A673 (cell line): ENCODE data around the gene DDC. TPM values are rescaled to one million over a fixed set of nuclear protein-coding genes. Genes with fewer than 3 reads are reported as not detected.
"Not testable (repeated sequence)": the region's sequence is repeated elsewhere in the genome, so short reads cannot be mapped to it uniquely, and the experiment has no call there.

Experiments
- BruUV-seq: library from RNA; stranded (reverse); fragments of 400-500 nt; replicated peaks from 2 replicates; lab custom pipeline; 2021; lab: Mats Ljungman, UMichigan
- CTCF ChIA-PET: fragments of 300-600 bp; sonication (Branson Sonifier 250); formaldehyde crosslinking; loops from one replicate; lab custom pipeline; 2022; ENCODE audit warnings: antibody characterized with exemption; lab: Charles Lee
- POLR2A ChIA-PET: fragments of 300-600 bp; sonication (Branson Sonifier 250); formaldehyde crosslinking; loops from one replicate; lab custom pipeline; 2022; ENCODE audit warnings: antibody characterized with exemption; ENCODE audit not compliant: low non-redundant PET; lab: Charles Lee
- DNase-seq: peaks from one replicate; pipeline ENCODE4 v3.0.0-alpha.2; 2015; ENCODE audit warnings: low spot score
- H3K27ac ChIP-seq: fragments of 200-600 bp; sonication (generic); 2 replicates; pipeline ENCODE4 v1.5.1; 2016; ENCODE audit warnings: mixed run types, low read depth, mild to moderate bottlenecking, mixed read lengths, antibody characterized with exemption, low read length; ENCODE audit not compliant: poor library complexity, severe bottlenecking
- H3K27me3 ChIP-seq: fragments of 200-600 bp; sonication (generic); replicated peaks from 2 replicates; pipeline ENCODE4 v1.6.1; 2017; ENCODE audit warnings: mixed run types, low read depth, mild to moderate bottlenecking, mixed read lengths, antibody characterized with exemption, low read length; ENCODE audit not compliant: insufficient read depth, poor library complexity
- H3K36me3 ChIP-seq: fragments of 200-600 bp; sonication (generic); 2 replicates; pipeline ENCODE4 v1.6.1; 2016; ENCODE audit warnings: mixed run types, mild to moderate bottlenecking, mixed read lengths, antibody characterized with exemption, low read length; ENCODE audit not compliant: insufficient read depth, poor library complexity, severe bottlenecking
- H3K4me1 ChIP-seq: fragments of 200-600 bp; sonication (generic); 2 replicates; pipeline ENCODE4 v1.6.1; 2017; ENCODE audit warnings: mixed run types, mild to moderate bottlenecking, mixed read lengths, antibody characterized with exemption, low read length; ENCODE audit not compliant: insufficient read depth, poor library complexity, severe bottlenecking
- H3K4me3 ChIP-seq: fragments of 200-600 bp; sonication (generic); 2 replicates; pipeline ENCODE4 v1.5.1; 2016; ENCODE audit warnings: low read depth, mixed run types, mild to moderate bottlenecking, mixed read lengths, low read length; ENCODE audit not compliant: poor library complexity, severe bottlenecking
- H3K9me3 ChIP-seq: fragments of 200-600 bp; sonication (generic); 2 replicates; pipeline ENCODE4 v1.6.1; 2016; ENCODE audit warnings: mixed run types, low read depth, mild to moderate bottlenecking, mixed read lengths, antibody characterized with exemption, low read length; ENCODE audit not compliant: poor library complexity, severe bottlenecking
- EZH2 ChIP-seq: fragments of 200-600 bp; sonication (generic); IDR thresholded peaks from 2 replicates; pipeline ENCODE4 v1.6.1; 2017; ENCODE audit warnings: borderline replicate concordance, low read depth, mild to moderate bottlenecking, mixed read lengths, antibody characterized with exemption, low read length; ENCODE audit not compliant: poor library complexity, severe bottlenecking
- intact Hi-C: fragments of 100-400 bp; cut with micrococcal nuclease; formaldehyde crosslinking; loops from one replicate; pipeline ENCODE4 v1.10.0; 2022; ENCODE audit not compliant: unreplicated experiment
- total RNA-seq: library from RNA; stranded (reverse); gene quantifications from 2 replicates; pipeline ENCODE4 v1.2.3, GENCODE V29; 2021
- TF ChIP-seq, protein P1 (sequence below): fragments of 300-800, 200-600 bp; sonication (generic); conservative IDR thresholded peaks from 2 replicates; pipeline ENCODE4 v1.5.1; 2017; ENCODE audit warnings: low read depth, mild to moderate bottlenecking, antibody characterized with exemption, low read length, moderate library complexity, mixed read lengths

DDC gene
- total RNA-seq, 1 experiment from 2014 or later = not detected

GRCh38 chr7:50529093-50529862 is 35.9 kb downstream of the DDC start:
- TF ChIP-seq EZH2 = no peak
- TF ChIP-seq, protein P1, sequence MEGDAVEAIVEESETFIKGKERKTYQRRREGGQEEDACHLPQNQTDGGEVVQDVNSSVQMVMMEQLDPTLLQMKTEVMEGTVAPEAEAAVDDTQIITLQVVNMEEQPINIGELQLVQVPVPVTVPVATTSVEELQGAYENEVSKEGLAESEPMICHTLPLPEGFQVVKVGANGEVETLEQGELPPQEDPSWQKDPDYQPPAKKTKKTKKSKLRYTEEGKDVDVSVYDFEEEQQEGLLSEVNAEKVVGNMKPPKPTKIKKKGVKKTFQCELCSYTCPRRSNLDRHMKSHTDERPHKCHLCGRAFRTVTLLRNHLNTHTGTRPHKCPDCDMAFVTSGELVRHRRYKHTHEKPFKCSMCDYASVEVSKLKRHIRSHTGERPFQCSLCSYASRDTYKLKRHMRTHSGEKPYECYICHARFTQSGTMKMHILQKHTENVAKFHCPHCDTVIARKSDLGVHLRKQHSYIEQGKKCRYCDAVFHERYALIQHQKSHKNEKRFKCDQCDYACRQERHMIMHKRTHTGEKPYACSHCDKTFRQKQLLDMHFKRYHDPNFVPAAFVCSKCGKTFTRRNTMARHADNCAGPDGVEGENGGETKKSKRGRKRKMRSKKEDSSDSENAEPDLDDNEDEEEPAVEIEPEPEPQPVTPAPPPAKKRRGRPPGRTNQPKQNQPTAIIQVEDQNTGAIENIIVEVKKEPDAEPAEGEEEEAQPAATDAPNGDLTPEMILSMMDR = no peak
- H3K36me3 ChIP-seq = no peaks in the 10 kb centered on the region
- POLR2A ChIA-PET = no interaction called here
- CTCF ChIA-PET = no interaction called here
- intact Hi-C loops = no loop called here
- no peak overlapping the region for H3K27ac ChIP-seq
- H3K27me3 ChIP-seq = peaks cover 3% of the 10 kb centered on the region
- no TSS peak for BruUV-seq
- H3K4me1 ChIP-seq = no peaks in the 10 kb centered on the region
- H3K9me3 ChIP-seq = no peaks in the 10 kb centered on the region
- H3K4me3 ChIP-seq = no peak overlapping the region
- DNase-seq = no peak

DNA sequence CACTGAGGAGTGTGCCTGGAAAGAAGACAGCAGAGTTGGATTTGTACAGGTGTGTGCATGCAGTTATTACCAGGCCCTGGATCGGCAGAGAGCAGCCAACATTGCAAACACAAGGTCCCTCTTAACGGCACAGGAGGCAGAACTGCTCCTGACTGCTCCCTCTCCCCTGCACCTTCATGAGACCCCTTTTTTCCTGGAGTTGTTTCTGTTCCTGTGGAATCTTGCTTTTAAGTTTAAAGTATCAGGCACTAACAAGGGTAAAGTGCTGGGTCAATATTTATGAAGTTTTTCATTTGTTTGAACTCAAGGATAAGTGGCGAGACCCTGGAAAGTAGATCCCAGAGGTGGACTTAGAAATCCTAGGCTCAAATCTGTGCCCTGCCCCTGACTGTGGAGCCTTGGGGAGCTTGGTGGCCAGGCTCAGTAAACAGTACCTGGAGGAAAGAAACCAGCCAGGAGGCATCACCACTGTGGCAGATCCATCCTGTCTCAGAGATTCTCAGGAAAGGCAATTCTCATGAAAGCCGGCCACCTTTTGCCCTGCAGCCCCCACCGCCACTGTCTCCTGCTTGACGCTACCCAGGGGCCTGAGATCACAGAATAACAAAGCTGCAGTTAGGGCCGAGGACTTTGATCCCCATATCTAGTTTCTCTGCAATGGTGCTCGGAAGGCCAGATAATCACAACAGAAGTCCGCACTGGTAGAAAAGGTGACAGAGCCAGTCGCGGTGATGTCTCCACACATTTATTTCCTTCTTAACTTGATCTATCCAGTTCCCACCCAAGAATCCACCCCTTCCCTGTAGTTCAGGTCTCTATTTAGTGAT is 36.7 kb downstream of the DDC start:
- peaks cover 3% of the 10 kb centered on the region for H3K27me3 ChIP-seq
- no peaks in the 10 kb centered on the region for H3K9me3 ChIP-seq
- BruUV-seq = no TSS peak
- no peak for TF ChIP-seq EZH2
- TF ChIP-seq, protein P1 = no peak
- H3K4me3 ChIP-seq = no peak overlapping the region
- no peaks in the 10 kb centered on the region for H3K4me1 ChIP-seq
- no peak overlapping the region for H3K27ac ChIP-seq
- no peaks in the 10 kb centered on the region for H3K36me3 ChIP-seq
- CTCF ChIA-PET = no interaction called here
- DNase-seq = no peak
- intact Hi-C loops = no loop called here
- POLR2A ChIA-PET = no interaction called here

DNA sequence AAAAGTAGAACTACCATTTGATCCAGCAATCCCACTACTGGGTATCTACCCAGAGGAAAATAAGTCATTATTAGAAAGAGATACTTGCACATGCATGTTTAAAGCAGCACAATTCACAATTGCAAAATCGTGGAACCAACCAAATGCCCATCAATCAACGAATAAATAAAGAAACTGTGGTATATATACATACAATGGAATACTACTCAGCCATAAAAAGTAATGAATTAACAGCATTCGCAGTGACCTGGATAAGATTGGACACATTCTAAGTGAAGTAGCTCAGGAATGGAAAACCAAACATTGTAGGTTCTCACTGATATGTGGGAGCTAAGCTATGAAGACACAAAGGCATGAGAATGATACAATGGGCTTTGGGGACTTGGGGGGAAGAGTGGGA is 45.9 kb downstream of the DDC start:
- BruUV-seq, intact Hi-C loops, H3K4me3 ChIP-seq, H3K36me3 ChIP-seq, H3K27ac ChIP-seq, H3K4me1 ChIP-seq, CTCF ChIA-PET, POLR2A ChIA-PET, DNase-seq, H3K9me3 ChIP-seq, H3K27me3 ChIP-seq: not testable (repeated sequence)
